ENCODE data around the gene HS1BP3. TPM values are rescaled to one million over a fixed set of nuclear protein-coding genes. Genes with fewer than 3 reads are reported as not detected.

The HS1BP3 gene
- total RNA-seq, 2 experiments from 2014 or later, result 10.1 to 10.4 TPM

- Mint-ChIP-seq H3K27me3 (no peaks in the 10 kb centered on the region), H3K27ac (no peak overlapping the region), H3K4me3 (no peak overlapping the region), H3K4me1 (ENCODE audit: low read depth) (peaks cover 2% of the 10 kb centered on the region), H3K36me3 (peaks cover 4% of the 10 kb centered on the region), H3K9me3 (no peaks in the 10 kb centered on the region)
- ChIA-PET POLR2A (no interaction called here), CTCF (interaction anchor here (0.8 to 6.2 kb wide), 9 partner anchors 8 to 229 kb away, joined by 3 to 144 read pairs (median 9); partner anchors contain the start of genes HS1BP3 and RHOB)
- intact Hi-C loops (cut with micrococcal nuclease), result loop anchor here (5.0 kb wide), 2 partner anchors 243 to 398 kb away; no protein-coding TSS in a partner anchor
- no peak for DNase-seq
Measured at GRCh38 chr2:20640411-20641122, 10.3 kb downstream of the HS1BP3 start.

GRCh38 chr2:20638646-20639430, 12.1 kb downstream of the HS1BP3 start:
- H3K4me3 Mint-ChIP-seq, result no peak overlapping the region
- intact Hi-C loops (cut with micrococcal nuclease), result no loop called here
- DNase-seq, result no peak
- ChIA-PET CTCF (interaction anchor here (0.7 to 6.2 kb wide), 4 partner anchors 13 to 243 kb away, joined by 3 to 144 read pairs (median 64); partner anchors contain the start of gene RHOB), POLR2A (no interaction called here)
- no peak overlapping the region for H3K27ac Mint-ChIP-seq
- peaks cover 2% of the 10 kb centered on the region for H3K4me1 Mint-ChIP-seq (ENCODE audit: low read depth)
- no peaks in the 10 kb centered on the region for H3K27me3 Mint-ChIP-seq
- peaks cover 9% of the 10 kb centered on the region for H3K36me3 Mint-ChIP-seq
- no peaks in the 10 kb centered on the region for H3K9me3 Mint-ChIP-seq

GRCh38 chr2:20638014-20638413, 12.9 kb downstream of the HS1BP3 start:
- H3K27me3 Mint-ChIP-seq, result no peaks in the 10 kb centered on the region
- DNase-seq, result no peak
- no peak overlapping the region for H3K27ac Mint-ChIP-seq
- H3K36me3 Mint-ChIP-seq, result peaks cover 9% of the 10 kb centered on the region
- no peaks in the 10 kb centered on the region for H3K9me3 Mint-ChIP-seq
- peaks cover 2% of the 10 kb centered on the region for H3K4me1 Mint-ChIP-seq (ENCODE audit: low read depth)
- intact Hi-C loops (cut with micrococcal nuclease), result no loop called here
- no peak overlapping the region for H3K4me3 Mint-ChIP-seq
- CTCF ChIA-PET, result no interaction called here
- POLR2A ChIA-PET, result no interaction called here

- DNase-seq, result no peak
Measured at GRCh38 chr2:20637147-20637546, 13.8 kb downstream of the HS1BP3 start.

GRCh38 chr2:20635675-20636584, 15.0 kb downstream of the HS1BP3 start:
- Mint-ChIP-seq H3K4me1 (ENCODE audit: low read depth) (no peaks in the 10 kb centered on the region), H3K27me3 (no peaks in the 10 kb centered on the region), H3K36me3 (peaks cover 9% of the 10 kb centered on the region), H3K4me3 (no peak overlapping the region), H3K27ac (no peak overlapping the region), H3K9me3 (no peaks in the 10 kb centered on the region)
- intact Hi-C loops (cut with micrococcal nuclease), result loop anchor here (1.0 kb wide), 1 partner anchor 193 kb away; no protein-coding TSS in a partner anchor
- peak; percentile 69 for DNase-seq
- ChIA-PET CTCF (interaction anchor here (0.8 to 2.7 kb wide), 5 partner anchors 15 to 233 kb away, joined by 3 to 17 read pairs (median 14); partner anchors contain the start of gene HS1BP3), POLR2A (no interaction called here)

More at GRCh38 chr2:20637147-20637546, 13.8 kb downstream of the HS1BP3 start:
- no peaks in the 10 kb centered on the region for H3K9me3 Mint-ChIP-seq
- peaks cover 9% of the 10 kb centered on the region for H3K36me3 Mint-ChIP-seq
- H3K27me3 Mint-ChIP-seq, result no peaks in the 10 kb centered on the region
- H3K4me3 Mint-ChIP-seq, result no peak overlapping the region
- ChIA-PET CTCF (no interaction called here), POLR2A (no interaction called here)
- no peaks in the 10 kb centered on the region for H3K4me1 Mint-ChIP-seq (ENCODE audit: low read depth)
- no peak overlapping the region for H3K27ac Mint-ChIP-seq
- intact Hi-C loops (cut with micrococcal nuclease), result no loop called here

GRCh38 chr2:20635113-20635510, 15.8 kb downstream of the HS1BP3 start:
- peaks cover 9% of the 10 kb centered on the region for H3K36me3 Mint-ChIP-seq
- H3K4me1 Mint-ChIP-seq (ENCODE audit: low read depth), result no peaks in the 10 kb centered on the region
- intact Hi-C loops (cut with micrococcal nuclease), result loop anchor here (1.0 kb wide), 1 partner anchor 192 kb away; no protein-coding TSS in a partner anchor
- ChIA-PET POLR2A (no interaction called here), CTCF (interaction anchor here (1.1 to 2.7 kb wide), 5 partner anchors 16 to 223 kb away, joined by 5 to 17 read pairs (median 14); partner anchors contain the start of genes HS1BP3 and RHOB)
- no peak overlapping the region for H3K4me3 Mint-ChIP-seq
- no peak overlapping the region for H3K27ac Mint-ChIP-seq
- H3K9me3 Mint-ChIP-seq, result no peaks in the 10 kb centered on the region
- H3K27me3 Mint-ChIP-seq, result no peaks in the 10 kb centered on the region
- DNase-seq, result no peak

- DNase-seq, result no peak
- H3K36me3 Mint-ChIP-seq, result peaks cover 8% of the 10 kb centered on the region
- no peaks in the 10 kb centered on the region for H3K27me3 Mint-ChIP-seq
- no peak overlapping the region for H3K4me3 Mint-ChIP-seq
- H3K9me3 Mint-ChIP-seq, result no peaks in the 10 kb centered on the region
- intact Hi-C loops (cut with micrococcal nuclease), result loop anchor here (1.0 kb wide), 1 partner anchor 191 kb away; no protein-coding TSS in a partner anchor
- H3K4me1 Mint-ChIP-seq (ENCODE audit: low read depth), result no peaks in the 10 kb centered on the region
- ChIA-PET POLR2A (no interaction called here), CTCF (interaction anchor here (1.1 to 3.8 kb wide), 7 partner anchors 8 to 223 kb away, joined by 3 to 19 read pairs (median 14); partner anchors contain the start of genes HS1BP3 and RHOB)
- no peak overlapping the region for H3K27ac Mint-ChIP-seq
Measured at GRCh38 chr2:20634507-20635112, 16.3 kb downstream of the HS1BP3 start.

- ChIA-PET POLR2A (no interaction called here), CTCF (interaction anchor here (0.7 to 3.8 kb wide), 7 partner anchors 8 to 222 kb away, joined by 3 to 19 read pairs (median 14); partner anchors contain the start of gene HS1BP3)
- Mint-ChIP-seq H3K36me3 (peaks cover 6% of the 10 kb centered on the region), H3K9me3 (no peaks in the 10 kb centered on the region), H3K27me3 (no peaks in the 10 kb centered on the region), H3K4me1 (ENCODE audit: low read depth) (no peaks in the 10 kb centered on the region), H3K27ac (no peak overlapping the region), H3K4me3 (no peak overlapping the region)
- intact Hi-C loops (cut with micrococcal nuclease), result no loop called here
- DNase-seq, result no peak
Measured at GRCh38 chr2:20633794-20634506, 16.9 kb downstream of the HS1BP3 start.

GRCh38 chr2:20633001-20633400, 17.9 kb downstream of the HS1BP3 start:
- Mint-ChIP-seq H3K27ac (no peak overlapping the region), H3K36me3 (peaks cover 8% of the 10 kb centered on the region), H3K9me3 (no peaks in the 10 kb centered on the region), H3K4me3 (no peak overlapping the region), H3K4me1 (ENCODE audit: low read depth) (no peaks in the 10 kb centered on the region), H3K27me3 (no peaks in the 10 kb centered on the region)
- ChIA-PET CTCF (interaction anchor here (0.7 to 3.8 kb wide), 3 partner anchors 9 to 183 kb away, joined by 3 to 19 read pairs (median 3); no protein-coding TSS in a partner anchor), POLR2A (no interaction called here)
- no peak for DNase-seq
- intact Hi-C loops (cut with micrococcal nuclease), result no loop called here

GRCh38 chr2:20632446-20632990, 18.4 kb downstream of the HS1BP3 start:
- Mint-ChIP-seq H3K9me3 (no peaks in the 10 kb centered on the region), H3K27me3 (no peaks in the 10 kb centered on the region), H3K4me1 (ENCODE audit: low read depth) (no peaks in the 10 kb centered on the region), H3K36me3 (peaks cover 8% of the 10 kb centered on the region), H3K27ac (no peak overlapping the region), H3K4me3 (no peak overlapping the region)
- intact Hi-C loops (cut with micrococcal nuclease), result no loop called here
- DNase-seq, result no peak
- CTCF ChIA-PET, result interaction anchor here (0.5 to 3.8 kb wide), 2 partner anchors 10 to 221 kb away, joined by 3 to 19 read pairs; no protein-coding TSS in a partner anchor
- POLR2A ChIA-PET, result no interaction called here
